Astrocyte (in vitro differentiated cells and primary cell): ENCODE data around the gene RNF223. TPM values are rescaled to one million over a fixed set of nuclear protein-coding genes. Genes with fewer than 3 reads are reported as not detected.

Experiments
- DNase-seq: peaks from one replicate; pipeline ENCODE4 v3.0.0-alpha.2; 2010; ENCODE audit warnings: low read depth
- FAIRE-seq: peaks from 2 replicates; lab custom pipeline; 2011; peaks lifted over from hg19 to GRCh38; lab: Jason Lieb, UNC
- H2AFZ ChIP-seq: 2 replicates; pipeline ENCODE4 v1.6.0; 2012; ENCODE audit warnings: low read depth, low read length, inconsistent platforms
- H3K27ac ChIP-seq: 2 replicates; pipeline ENCODE4 v1.5.1; 2011; ENCODE audit warnings: low read depth, low read length, inconsistent platforms
- H3K27me3 ChIP-seq: 2 replicates; pipeline ENCODE4 v1.6.0; 2011; ENCODE audit warnings: low read length, inconsistent platforms; ENCODE audit not compliant: insufficient read depth
- H3K36me3 ChIP-seq: 2 replicates; pipeline ENCODE4 v1.5.1; 2011; ENCODE audit warnings: low read length, inconsistent platforms; ENCODE audit not compliant: insufficient read depth
- H3K4me1 ChIP-seq: 2 replicates; pipeline ENCODE4 v1.5.1; 2011; ENCODE audit warnings: low read length, inconsistent platforms; ENCODE audit not compliant: insufficient read depth
- H3K4me2 ChIP-seq: 2 replicates; pipeline ENCODE4 v1.6.0; 2012; ENCODE audit warnings: low read length, inconsistent platforms
- H3K4me3 ChIP-seq: 2 replicates; pipeline ENCODE4 v1.5.1; 2011; ENCODE audit warnings: low read depth, mild to moderate bottlenecking, low read length, inconsistent platforms; ENCODE audit not compliant: insufficient read depth
- H3K79me2 ChIP-seq: 2 replicates; pipeline ENCODE4 v1.6.0; 2012; ENCODE audit warnings: mild to moderate bottlenecking, low read length, inconsistent platforms; ENCODE audit not compliant: insufficient read depth
- H3K9ac ChIP-seq: 2 replicates; pipeline ENCODE4 v1.6.0; 2012; ENCODE audit warnings: mild to moderate bottlenecking, low read length, inconsistent platforms
- H3K9me3 ChIP-seq: 2 replicates; pipeline ENCODE4 v1.5.1; 2012; ENCODE audit warnings: low read depth, mild to moderate bottlenecking, low read length, inconsistent platforms; ENCODE audit not compliant: insufficient read depth
- H4K20me1 ChIP-seq: 2 replicates; pipeline ENCODE4 v1.6.0; 2012; ENCODE audit warnings: low read length, inconsistent platforms; ENCODE audit not compliant: insufficient read depth
- H3K27ac Mint-ChIP-seq: one replicate; pipeline ENCODE4 v1.8.0; 2021; ENCODE audit warnings: mild to moderate bottlenecking, mixed read lengths; ENCODE audit not compliant: unreplicated experiment
- H3K27me3 Mint-ChIP-seq: one replicate; pipeline ENCODE4 v1.8.0; 2021; ENCODE audit warnings: low read depth, mixed read lengths; ENCODE audit not compliant: unreplicated experiment
- H3K36me3 Mint-ChIP-seq: one replicate; pipeline ENCODE4 v1.8.0; 2021; ENCODE audit warnings: low read depth, mixed read lengths; ENCODE audit not compliant: unreplicated experiment
- H3K4me1 Mint-ChIP-seq: one replicate; pipeline ENCODE4 v1.8.0; 2021; ENCODE audit warnings: low read depth, mixed read lengths; ENCODE audit not compliant: unreplicated experiment
- H3K4me3 Mint-ChIP-seq: one replicate; pipeline ENCODE4 v1.8.0; 2021; ENCODE audit warnings: mild to moderate bottlenecking, moderate library complexity, mixed read lengths; ENCODE audit not compliant: unreplicated experiment
- H3K9me3 Mint-ChIP-seq: one replicate; pipeline ENCODE4 v1.8.0; 2021; ENCODE audit warnings: mild to moderate bottlenecking, mixed read lengths; ENCODE audit not compliant: unreplicated experiment
- CTCF ChIP-seq: IDR thresholded peaks from 2 replicates; pipeline ENCODE4 v1.5.1; 2011; ENCODE audit warnings: low read depth, mild to moderate bottlenecking, inconsistent platforms, low read length, moderate library complexity; ENCODE audit not compliant: insufficient read depth
- EZH2 ChIP-seq: IDR thresholded peaks from 2 replicates; pipeline ENCODE4 v1.6.1; 2012; ENCODE audit warnings: mild to moderate bottlenecking, low read length, inconsistent platforms; ENCODE audit not compliant: insufficient read depth
- total RNA-seq: library from RNA; stranded (reverse); gene quantifications from 2 replicates; pipeline ENCODE4 v1.2.1, GENCODE V29; 2021

Gene RNF223
- total RNA-seq, 1 donor from 2014 or later = 0.18 TPM

- Histone ChIP-seq H3K36me3 (no peaks in the 10 kb centered on the region), H3K9me3 (no peaks in the 10 kb centered on the region), H3K27ac (no peak overlapping the region), H3K9ac (no peak overlapping the region), H2AFZ (no peak overlapping the region), H3K4me2 (no peak overlapping the region), H3K4me3 (no peak overlapping the region), H3K27me3 (no peaks in the 10 kb centered on the region), H3K79me2 (peaks cover 6% of the 10 kb centered on the region), H4K20me1 (peaks cover 92% of the 10 kb centered on the region), H3K4me1 (peaks cover 5% of the 10 kb centered on the region)
- Mint-ChIP-seq H3K27me3 (no peaks in the 10 kb centered on the region), H3K36me3 (peaks cover 11% of the 10 kb centered on the region), H3K4me3 (peak overlapping the region; percentile 54), H3K27ac (no peak overlapping the region), H3K9me3 (no peaks in the 10 kb centered on the region), H3K4me1 (peaks cover 17% of the 10 kb centered on the region)
- TF ChIP-seq CTCF (no peak), EZH2 (peak; percentile 55)
- DNase-seq = no peak
- FAIRE-seq = no peak
Measured at GRCh38 chr1:1034439-1034781, 39.7 kb downstream of the RNF223 start.

- no peak overlapping the region for H2AFZ ChIP-seq
- peaks cover 11% of the 10 kb centered on the region for H3K36me3 Mint-ChIP-seq
- H3K4me1 Mint-ChIP-seq = peaks cover 17% of the 10 kb centered on the region
- no peaks in the 10 kb centered on the region for H3K27me3 Mint-ChIP-seq
- H3K4me1 ChIP-seq = peaks cover 5% of the 10 kb centered on the region
- no peaks in the 10 kb centered on the region for H3K9me3 Mint-ChIP-seq
- no peak for DNase-seq
- peaks cover 92% of the 10 kb centered on the region for H4K20me1 ChIP-seq
- no peak for FAIRE-seq
- H3K27me3 ChIP-seq = no peaks in the 10 kb centered on the region
- TF ChIP-seq EZH2 (peak; percentile 49), CTCF (no peak)
- no peak overlapping the region for H3K4me3 ChIP-seq
- no peak overlapping the region for H3K9ac ChIP-seq
- no peaks in the 10 kb centered on the region for H3K9me3 ChIP-seq
- no peak overlapping the region for H3K27ac Mint-ChIP-seq
- no peaks in the 10 kb centered on the region for H3K36me3 ChIP-seq
- no peak overlapping the region for H3K4me3 Mint-ChIP-seq
- peak overlapping the region; percentile 19 for H3K4me2 ChIP-seq
- H3K79me2 ChIP-seq = peaks cover 6% of the 10 kb centered on the region
- H3K27ac ChIP-seq = no peak overlapping the region
Measured at GRCh38 chr1:1033731-1034438, 40.2 kb downstream of the RNF223 start.

- peaks cover 15% of the 10 kb centered on the region for H3K4me1 Mint-ChIP-seq
- H3K4me3 Mint-ChIP-seq = no peak overlapping the region
- no peaks in the 10 kb centered on the region for H3K9me3 Mint-ChIP-seq
- TF ChIP-seq CTCF (peak; percentile 42), EZH2 (peak; percentile 53)
- Histone ChIP-seq H3K9ac (peak overlapping the region; percentile 48), H2AFZ (no peak overlapping the region), H3K36me3 (no peaks in the 10 kb centered on the region), H3K79me2 (peaks cover 3% of the 10 kb centered on the region), H3K4me2 (peak overlapping the region; percentile 82), H4K20me1 (peaks cover 84% of the 10 kb centered on the region), H3K27me3 (no peaks in the 10 kb centered on the region), H3K4me3 (peak overlapping the region; percentile 39), H3K27ac (no peak overlapping the region), H3K9me3 (no peaks in the 10 kb centered on the region), H3K4me1 (peaks cover 5% of the 10 kb centered on the region)
- H3K27ac Mint-ChIP-seq = no peak overlapping the region
- H3K27me3 Mint-ChIP-seq = no peaks in the 10 kb centered on the region
- FAIRE-seq (no peak), DNase-seq (peak; percentile 42)
- H3K36me3 Mint-ChIP-seq = peaks cover 8% of the 10 kb centered on the region
Measured at GRCh38 chr1:1033009-1033587, 41.0 kb downstream of the RNF223 start.
